C4-2B (cell line): ENCODE data around the gene LSM7.

Experiments used
- H3K27ac ChIP-seq: fragments of 450-650 bp; 2 replicates; pipeline ENCODE4 v1.5.1; 2017
- ZFX ChIP-seq: fragments of 450-650 bp; IDR thresholded peaks from 2 replicates; pipeline ENCODE4 v1.6.1; 2017
- TF ChIP-seq, protein P1 (sequence below): fragments of 450-650 bp; conservative IDR thresholded peaks from 2 replicates; pipeline ENCODE4 v1.5.1; 2017; ENCODE audit warnings: mild to moderate bottlenecking

Gene LSM7

GRCh38 chr19:2308114-2308556, 20.3 kb downstream of the LSM7 start, which contains the start of gene LINGO3:
TSS of gene LINGO3 (minus strand) at chr19:2308154. CDS start at chr19:2291776, 16,378 bp downstream.
- TF ChIP-seq ZFX, result no peak
- TF ChIP-seq, protein P1, sequence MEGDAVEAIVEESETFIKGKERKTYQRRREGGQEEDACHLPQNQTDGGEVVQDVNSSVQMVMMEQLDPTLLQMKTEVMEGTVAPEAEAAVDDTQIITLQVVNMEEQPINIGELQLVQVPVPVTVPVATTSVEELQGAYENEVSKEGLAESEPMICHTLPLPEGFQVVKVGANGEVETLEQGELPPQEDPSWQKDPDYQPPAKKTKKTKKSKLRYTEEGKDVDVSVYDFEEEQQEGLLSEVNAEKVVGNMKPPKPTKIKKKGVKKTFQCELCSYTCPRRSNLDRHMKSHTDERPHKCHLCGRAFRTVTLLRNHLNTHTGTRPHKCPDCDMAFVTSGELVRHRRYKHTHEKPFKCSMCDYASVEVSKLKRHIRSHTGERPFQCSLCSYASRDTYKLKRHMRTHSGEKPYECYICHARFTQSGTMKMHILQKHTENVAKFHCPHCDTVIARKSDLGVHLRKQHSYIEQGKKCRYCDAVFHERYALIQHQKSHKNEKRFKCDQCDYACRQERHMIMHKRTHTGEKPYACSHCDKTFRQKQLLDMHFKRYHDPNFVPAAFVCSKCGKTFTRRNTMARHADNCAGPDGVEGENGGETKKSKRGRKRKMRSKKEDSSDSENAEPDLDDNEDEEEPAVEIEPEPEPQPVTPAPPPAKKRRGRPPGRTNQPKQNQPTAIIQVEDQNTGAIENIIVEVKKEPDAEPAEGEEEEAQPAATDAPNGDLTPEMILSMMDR, result no peak
- H3K27ac ChIP-seq, result no peak within 1 kb of the TSS; the same call in 1 of the 2 replicates

- no peak overlapping the region; the same call in 1 of the 2 replicates for H3K27ac ChIP-seq
- TF ChIP-seq ZFX, result no peak
- TF ChIP-seq, protein P1, result no peak
Measured at GRCh38 chr19:2307518-2308012, 20.8 kb downstream of the LSM7 start.

DNA sequence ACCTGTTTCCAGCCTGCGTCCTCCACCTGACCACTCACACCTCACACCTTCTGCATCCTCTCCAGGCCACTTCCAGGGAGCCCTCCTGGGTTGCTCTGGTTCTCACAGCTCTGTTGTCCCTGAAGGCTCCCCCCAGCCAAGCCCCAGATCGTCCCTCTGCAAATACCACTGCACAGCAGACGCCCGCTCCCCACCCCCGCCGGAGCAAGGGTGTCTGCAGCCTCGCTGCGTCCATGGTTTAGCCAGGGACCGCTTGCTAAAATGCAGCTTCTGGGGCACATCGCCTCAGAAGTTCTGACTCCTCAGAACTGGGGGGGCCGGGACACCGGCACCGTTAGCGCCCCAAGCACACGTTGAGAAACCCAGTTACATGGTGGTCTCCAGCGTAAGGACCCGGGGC, 21.4 kb downstream of the LSM7 start:
- no peak for TF ChIP-seq ZFX
- no peak overlapping the region for H3K27ac ChIP-seq

GRCh38 chr19:2306281-2306806, 22.0 kb downstream of the LSM7 start:
- no peak overlapping the region for H3K27ac ChIP-seq
- TF ChIP-seq, protein P1, result no peak
- TF ChIP-seq ZFX, result no peak

GRCh38 chr19:2305452-2306280, 22.7 kb downstream of the LSM7 start:
- H3K27ac ChIP-seq, result no peak overlapping the region
- TF ChIP-seq, protein P1, result no peak
- TF ChIP-seq ZFX, result no peak

GRCh38 chr19:2303211-2303798, 25.1 kb downstream of the LSM7 start:
- TF ChIP-seq, protein P1, result no peak
- no peak for TF ChIP-seq ZFX
- H3K27ac ChIP-seq, result no peak overlapping the region

GRCh38 chr19:2302319-2303210, 25.8 kb downstream of the LSM7 start:
- TF ChIP-seq, protein P1, result no peak
- TF ChIP-seq ZFX, result no peak
- H3K27ac ChIP-seq, result no peak overlapping the region
